ENCODE data around the gene COMMD9.

Gene COMMD9

GRCh38 chr11:36233204-36233603 is 56.0 kb downstream of the COMMD9 start:
- H3K9ac ChIP-seq (ENCODE audit: low read length) = no peak overlapping the region
- no peaks in the 10 kb centered on the region for H3K9me3 ChIP-seq (ENCODE audit: low read length)
- no peaks in the 10 kb centered on the region for H3K36me3 ChIP-seq (ENCODE audit: insufficient read depth, low read length)
- no peaks in the 10 kb centered on the region for H3K4me1 ChIP-seq (ENCODE audit: insufficient read depth, low read length)
- H3K27me3 ChIP-seq (ENCODE audit: control insufficient read depth in 1 of 2, insufficient read depth in 2 of 2, low read length in 2 of 2) = no peaks in the 10 kb centered on the region
- H3K4me3 ChIP-seq (ENCODE audit: low read depth in 1 of 2, low read length in 2 of 2) = no peak overlapping the region
- no peak overlapping the region for H3K27ac ChIP-seq (ENCODE audit: low read depth, low read length)

GRCh38 chr11:36230779-36231699 is 58.2 kb downstream of the COMMD9 start:
- Histone ChIP-seq H3K27me3 (ENCODE audit: control insufficient read depth in 1 of 2, insufficient read depth in 2 of 2, low read length in 2 of 2) (no peaks in the 10 kb centered on the region), H3K4me1 (ENCODE audit: insufficient read depth, low read length) (no peaks in the 10 kb centered on the region), H3K9ac (ENCODE audit: low read length) (no peak overlapping the region), H3K4me3 (ENCODE audit: low read depth in 1 of 2, low read length in 2 of 2) (no peak overlapping the region), H3K27ac (ENCODE audit: low read depth, low read length) (no peak overlapping the region), H3K9me3 (ENCODE audit: low read length) (no peaks in the 10 kb centered on the region), H3K36me3 (ENCODE audit: insufficient read depth, low read length) (no peaks in the 10 kb centered on the region)

- no peak overlapping the region for H3K27ac ChIP-seq (ENCODE audit: low read depth, low read length)
- no peak overlapping the region for H3K4me3 ChIP-seq (ENCODE audit: low read depth in 1 of 2, low read length in 2 of 2)
- no peaks in the 10 kb centered on the region for H3K27me3 ChIP-seq (ENCODE audit: control insufficient read depth in 1 of 2, insufficient read depth in 2 of 2, low read length in 2 of 2)
- no peaks in the 10 kb centered on the region for H3K9me3 ChIP-seq (ENCODE audit: low read length)
- H3K36me3 ChIP-seq (ENCODE audit: insufficient read depth, low read length) = no peaks in the 10 kb centered on the region
- no peak overlapping the region for H3K9ac ChIP-seq (ENCODE audit: low read length)
- H3K4me1 ChIP-seq (ENCODE audit: insufficient read depth, low read length) = no peaks in the 10 kb centered on the region
Observed at GRCh38 chr11:36229091-36229705, 60.0 kb downstream of the COMMD9 start.

- H3K4me1 ChIP-seq (ENCODE audit: insufficient read depth, low read length) = no peaks in the 10 kb centered on the region
- no peaks in the 10 kb centered on the region for H3K36me3 ChIP-seq (ENCODE audit: insufficient read depth, low read length)
- H3K9me3 ChIP-seq (ENCODE audit: low read length) = no peaks in the 10 kb centered on the region
- no peak overlapping the region for H3K27ac ChIP-seq (ENCODE audit: low read depth, low read length)
- H3K9ac ChIP-seq (ENCODE audit: low read length) = no peak overlapping the region
- no peak overlapping the region for H3K4me3 ChIP-seq (ENCODE audit: low read depth in 1 of 2, low read length in 2 of 2)
- H3K27me3 ChIP-seq (ENCODE audit: control insufficient read depth in 1 of 2, insufficient read depth in 2 of 2, low read length in 2 of 2) = no peaks in the 10 kb centered on the region
Observed at GRCh38 chr11:36228689-36229088, 60.5 kb downstream of the COMMD9 start.

GRCh38 chr11:36227044-36227443 is 62.2 kb downstream of the COMMD9 start:
- H3K27ac ChIP-seq (ENCODE audit: low read depth, low read length) = no peak overlapping the region
- H3K9ac ChIP-seq (ENCODE audit: low read length) = no peak overlapping the region
- no peaks in the 10 kb centered on the region for H3K9me3 ChIP-seq (ENCODE audit: low read length)
- peaks cover 9% of the 10 kb centered on the region for H3K4me1 ChIP-seq (ENCODE audit: insufficient read depth, low read length)
- no peak overlapping the region for H3K4me3 ChIP-seq (ENCODE audit: low read depth in 1 of 2, low read length in 2 of 2)
- no peaks in the 10 kb centered on the region for H3K27me3 ChIP-seq (ENCODE audit: control insufficient read depth in 1 of 2, insufficient read depth in 2 of 2, low read length in 2 of 2)
- no peaks in the 10 kb centered on the region for H3K36me3 ChIP-seq (ENCODE audit: insufficient read depth, low read length)

- Histone ChIP-seq H3K4me3 (ENCODE audit: low read depth in 1 of 2, low read length in 2 of 2) (no peak overlapping the region), H3K27me3 (ENCODE audit: control insufficient read depth in 1 of 2, insufficient read depth in 2 of 2, low read length in 2 of 2) (no peaks in the 10 kb centered on the region), H3K9me3 (ENCODE audit: low read length) (no peaks in the 10 kb centered on the region), H3K4me1 (ENCODE audit: insufficient read depth, low read length) (peaks cover 9% of the 10 kb centered on the region), H3K9ac (ENCODE audit: low read length) (no peak overlapping the region), H3K27ac (ENCODE audit: low read depth, low read length) (no peak overlapping the region), H3K36me3 (ENCODE audit: insufficient read depth, low read length) (no peaks in the 10 kb centered on the region)
Observed at GRCh38 chr11:36224209-36224882, 64.9 kb downstream of the COMMD9 start.

GRCh38 chr11:36222831-36223635 is 66.2 kb downstream of the COMMD9 start:
- H3K27me3 ChIP-seq (ENCODE audit: control insufficient read depth in 1 of 2, insufficient read depth in 2 of 2, low read length in 2 of 2) = no peaks in the 10 kb centered on the region
- no peak overlapping the region for H3K9ac ChIP-seq (ENCODE audit: low read length)
- no peak overlapping the region for H3K4me3 ChIP-seq (ENCODE audit: low read depth in 1 of 2, low read length in 2 of 2)
- no peak overlapping the region for H3K27ac ChIP-seq (ENCODE audit: low read depth, low read length)
- no peaks in the 10 kb centered on the region for H3K9me3 ChIP-seq (ENCODE audit: low read length)
- H3K36me3 ChIP-seq (ENCODE audit: insufficient read depth, low read length) = no peaks in the 10 kb centered on the region
- peaks cover 9% of the 10 kb centered on the region for H3K4me1 ChIP-seq (ENCODE audit: insufficient read depth, low read length)
